Coronary artery (tissue), 2 donors: ENCODE measurements around the gene GCNT2.
"Not testable (repeated sequence)": the region's sequence is repeated elsewhere in the genome, so short reads cannot be mapped to it uniquely, and the experiment has no call there.

Source experiments
- DNase-seq: peaks from one replicate; pipeline ENCODE4 v3.0.0-alpha.2; 2017; ENCODE audit warnings: low spot score
- H3K27ac ChIP-seq, 2 donors: fragments of 200-600 bp; sonication (generic); one replicate each; pipeline ENCODE4 v1.5.1; 2016 to 2019
- H3K4me3 ChIP-seq: fragments of 200-600 bp; sonication (generic); 2 replicates; pipeline ENCODE4 v1.5.1; 2016; ENCODE audit warnings: mild to moderate bottlenecking, moderate library complexity
- CTCF ChIP-seq: fragments of 200-600 bp; sonication (generic); IDR thresholded peaks from one replicate; pipeline ENCODE4 v1.5.1; 2019; ENCODE audit warnings: antibody characterized with exemption

GCNT2 gene

GRCh38 chr6:10484912-10485311, 36.2 kb upstream of the GCNT2 start:
- Histone ChIP-seq H3K4me3 (no peak overlapping the region), H3K27ac (no peak overlapping the region)
- no peak for TF ChIP-seq CTCF
- DNase-seq, result no peak

GRCh38 chr6:10485406-10485805, 35.7 kb upstream of the GCNT2 start:
- Histone ChIP-seq H3K27ac (no peak overlapping the region), H3K4me3 (no peak overlapping the region)
- DNase-seq, result no peak
- TF ChIP-seq CTCF, result no peak

GRCh38 chr6:10486215-10486614, 34.9 kb upstream of the GCNT2 start:
- no peak for TF ChIP-seq CTCF
- DNase-seq, result no peak

GRCh38 chr6:10486944-10487588, 34.1 kb upstream of the GCNT2 start:
- not testable (repeated sequence) for H3K4me3 ChIP-seq, H3K27ac ChIP-seq, DNase-seq

More at GRCh38 chr6:10486215-10486614, 34.9 kb upstream of the GCNT2 start:
- H3K27ac ChIP-seq, result no peak overlapping the region
- H3K4me3 ChIP-seq, result no peak overlapping the region

- Histone ChIP-seq H3K27ac (no peak overlapping the region), H3K4me3 (no peak overlapping the region)
- DNase-seq, result no peak
- no peak for TF ChIP-seq CTCF
Observed at GRCh38 chr6:10487668-10488327, 33.4 kb upstream of the GCNT2 start.

GRCh38 chr6:10491463-10491862, 29.7 kb upstream of the GCNT2 start:
- no peak for TF ChIP-seq CTCF
- H3K27ac ChIP-seq, result no peak overlapping the region
- no peak for DNase-seq

GRCh38 chr6:10491905-10492304, 29.2 kb upstream of the GCNT2 start:
- H3K4me3 ChIP-seq, DNase-seq, H3K27ac ChIP-seq: not testable (repeated sequence)

More at GRCh38 chr6:10491463-10491862, 29.7 kb upstream of the GCNT2 start:
- H3K4me3 ChIP-seq, result no peak overlapping the region

GRCh38 chr6:10495029-10495428, 26.1 kb upstream of the GCNT2 start:
- Histone ChIP-seq H3K4me3 (no peak overlapping the region), H3K27ac (no peak overlapping the region)
- no peak for TF ChIP-seq CTCF
- no peak for DNase-seq
